HCT116 (cell line): Measurements from ENCODE around the gene SMIM23. TPM values are rescaled to one million over a fixed set of nuclear protein-coding genes. Genes with fewer than 3 reads are reported as not detected.

ENCODE experiments used
- ATAC-seq: fragments of 200-7000 bp; cut with Tn5 transposase; 2 replicates; pipeline ENCODE4 v1.9.1; 2020; ENCODE audit warnings: mild to moderate bottlenecking, moderate library complexity
- BruUV-seq: library from RNA; stranded (reverse); fragments of 400-500 nt; replicated peaks from 2 replicates; lab custom pipeline; 2021; lab: Mats Ljungman, UMichigan
- CTCF ChIA-PET: fragments of 300-600 bp; sonication (Branson Sonifier 250); formaldehyde crosslinking; loops from one replicate; lab custom pipeline; 2021; ENCODE audit warnings: antibody characterized with exemption; lab: Charles Lee
- POLR2A ChIA-PET: fragments of 300-600, 350-600 bp; sonication (Branson Sonifier 250); formaldehyde crosslinking; loops from one replicate; lab custom pipeline; 2021; ENCODE audit warnings: antibody characterized with exemption; lab: Charles Lee
- RAD21 ChIA-PET, 2 experiments: fragments of 300-600 bp; sonication (Branson Sonifier 250); formaldehyde crosslinking; loops; one replicate each; lab custom pipeline; 2023; ENCODE audit warnings: low total read pairs in 2 of 2; ENCODE audit not compliant: uncharacterized antibody in 2 of 2, unreplicated experiment in 2 of 2, low non-redundant PET in 1 of 2; lab: Charles Lee
- DNase-seq: peaks from one replicate; pipeline ENCODE4 v3.0.0-alpha.2; 2010; ENCODE audit warnings: low read depth, low spot score
- H2AFZ ChIP-seq: fragments of 200-600 bp; shearing (Covaris generic), sonication (generic); 2 replicates; pipeline ENCODE4 v1.6.1; 2017; ENCODE audit warnings: low read depth, mixed run types, mixed read lengths, antibody characterized with exemption, low read length; ENCODE audit not compliant: poor library complexity, severe bottlenecking
- H3K27ac ChIP-seq: 2 replicates; pipeline ENCODE4 v1.5.1; 2012; ENCODE audit warnings: low read depth, low read length
- H3K27me3 ChIP-seq: fragments of 200-600 bp; sonication (generic); 2 replicates; pipeline ENCODE4 v1.6.1; 2016; ENCODE audit warnings: mixed run types, low read length, mixed read lengths; ENCODE audit not compliant: insufficient read depth
- H3K36me3 ChIP-seq, 2 experiments: fragments of 200-500 bp in 1 of 2; fragments of 200-600 bp in 1 of 2; sonication (Bioruptor generic) in 1 of 2; sonication (generic) in 1 of 2; 2 replicates each; pipeline versions ENCODE4 v1.5.1 to v1.6.1; 2014 to 2016; ENCODE audit warnings: low read length in 2 of 2, inconsistent platforms in 1 of 2, mixed read lengths in 1 of 2, mixed run types in 1 of 2; ENCODE audit not compliant: insufficient read depth in 2 of 2, control insufficient read depth in 1 of 2
- H3K4me1 ChIP-seq, 2 experiments: fragments of 200-600 bp in 1 of 2; sonication (generic) in 1 of 2; 2 replicates each; pipeline versions ENCODE4 v1.5.1 to v1.6.1; 2012 to 2017; ENCODE audit warnings: low read length in 2 of 2, inconsistent platforms in 1 of 2, mild to moderate bottlenecking in 1 of 2, mixed read lengths in 1 of 2, mixed run types in 1 of 2, moderate library complexity in 1 of 2; ENCODE audit not compliant: insufficient read depth in 2 of 2, control insufficient read depth in 1 of 2
- H3K4me2 ChIP-seq: fragments of 200-600 bp; sonication (generic); 2 replicates; pipeline ENCODE4 v1.6.1; 2017; ENCODE audit warnings: mixed run types, low read length, mixed read lengths
- H3K4me3 ChIP-seq, 2 experiments: fragments of 200-600 bp in 1 of 2; sonication (generic) in 1 of 2; replicated peaks in 1 of 2; 2 replicates each; pipeline ENCODE4 v1.5.1; 2011 to 2016; ENCODE audit warnings: low read length in 2 of 2, control low read depth in 1 of 2, low read depth in 1 of 2, mild to moderate bottlenecking in 1 of 2, mixed read lengths in 1 of 2, mixed run types in 1 of 2
- H3K79me2 ChIP-seq: fragments of 200-600 bp; sonication (generic); 2 replicates; pipeline ENCODE4 v1.6.1; 2017; ENCODE audit warnings: mild to moderate bottlenecking, mixed run types, low read length, moderate library complexity, mixed read lengths; ENCODE audit not compliant: insufficient read depth
- H3K9ac ChIP-seq: fragments of 200-600 bp; sonication (generic); 2 replicates; pipeline ENCODE4 v1.6.1; 2016; ENCODE audit warnings: low read length, mixed read lengths
- H3K9me2 ChIP-seq: fragments of 200-600 bp; sonication (generic), shearing (Covaris generic); 2 replicates; pipeline ENCODE4 v1.6.1; 2017; ENCODE audit warnings: mixed run types, mild to moderate bottlenecking, moderate library complexity; ENCODE audit not compliant: insufficient read depth
- H3K9me3 ChIP-seq, 2 experiments: fragments of 200-500 bp in 1 of 2; fragments of 200-600 bp in 1 of 2; sonication (Bioruptor generic) in 1 of 2; sonication (generic) in 1 of 2; 2 replicates each; pipeline ENCODE4 v1.6.1; 2014 to 2017; ENCODE audit warnings: low read length in 2 of 2, mixed read lengths in 2 of 2, inconsistent platforms in 1 of 2, low read depth in 1 of 2, mild to moderate bottlenecking in 1 of 2, mixed run types in 1 of 2, moderate library complexity in 1 of 2; ENCODE audit not compliant: control insufficient read depth in 1 of 2, insufficient read depth in 1 of 2
- H4K20me1 ChIP-seq: fragments of 200-600 bp; sonication (generic), shearing (Covaris generic); 2 replicates; pipeline ENCODE4 v1.6.1; 2017; ENCODE audit warnings: mixed run types, mild to moderate bottlenecking, moderate library complexity; ENCODE audit not compliant: insufficient read depth
- CBX3 ChIP-seq: IDR thresholded peaks from 2 replicates; pipeline ENCODE4 v1.6.1; 2012; ENCODE audit warnings: low read depth
- CEBPB ChIP-seq: IDR thresholded peaks from 2 replicates; pipeline ENCODE4 v1.6.1; 2012; ENCODE audit warnings: low read depth
- EGR1 ChIP-seq: IDR thresholded peaks from 2 replicates; pipeline ENCODE4 v1.6.1; 2012; ENCODE audit warnings: low read depth
- ELF1 ChIP-seq: IDR thresholded peaks from 2 replicates; pipeline ENCODE4 v1.6.1; 2012; ENCODE audit warnings: low read depth, borderline replicate concordance
- FOSL1 ChIP-seq: IDR thresholded peaks from 2 replicates; pipeline ENCODE4 v1.6.1; 2012; ENCODE audit warnings: low read depth
- MAX ChIP-seq: IDR thresholded peaks from 2 replicates; pipeline ENCODE4 v1.6.1; 2012
- POLR2AphosphoS5 ChIP-seq: IDR thresholded peaks from 2 replicates; pipeline ENCODE4 v1.6.1; 2011; ENCODE audit warnings: mild to moderate bottlenecking, low read depth, low read length, moderate library complexity
- SIN3A ChIP-seq: IDR thresholded peaks from 2 replicates; pipeline ENCODE4 v1.6.1; 2012; ENCODE audit warnings: low read depth
- SRF ChIP-seq: IDR thresholded peaks from 2 replicates; pipeline ENCODE4 v1.6.1; 2012; ENCODE audit warnings: low read depth
- YY1 ChIP-seq: IDR thresholded peaks from 2 replicates; pipeline ENCODE4 v1.6.1; 2011; ENCODE audit warnings: low read length, low read depth, moderate library complexity, mild to moderate bottlenecking; ENCODE audit not compliant: insufficient replicate concordance; ENCODE audit errors: extremely low read depth
- ZFX ChIP-seq: fragments of 450-650 bp; IDR thresholded peaks from 2 replicates; pipeline ENCODE4 v1.6.1; 2017
- ZNF274 ChIP-seq: fragments of 200-500 bp; sonication (Bioruptor generic); IDR thresholded peaks from 2 replicates; pipeline ENCODE4 v1.6.1; 2014; ENCODE audit warnings: mild to moderate bottlenecking, low read depth, low read length, inconsistent platforms
- intact Hi-C: fragments of 100-400 bp; cut with micrococcal nuclease; formaldehyde crosslinking; loops from 2 replicates; pipeline ENCODE4 v1.10.0; 2022
- total RNA-seq: library from RNA; stranded (reverse); gene quantifications from one replicate; pipeline ENCODE4 v1.2.1, GENCODE V29; 2021; ENCODE audit not compliant: unreplicated experiment
- TF ChIP-seq, protein P1 (sequence below): IDR thresholded peaks from 2 replicates; pipeline ENCODE4 v1.6.1; 2012
- TF ChIP-seq, protein P2 (sequence below), 3 experiments: fragments of 200-600 bp in 1 of 3; sonication (generic) in 1 of 3; IDR thresholded peaks in 2 of 3; conservative IDR thresholded peaks in 1 of 3; 2 replicates each; pipeline ENCODE4 v1.5.1; 2012 to 2017; ENCODE audit warnings: low read depth in 2 of 3, low read length in 2 of 3, antibody characterized with exemption in 1 of 3, borderline replicate concordance in 1 of 3, control low read depth in 1 of 3, mild to moderate bottlenecking in 1 of 3, mixed read lengths in 1 of 3, mixed run types in 1 of 3, moderate library complexity in 1 of 3; ENCODE audit not compliant: insufficient read depth in 1 of 3

The SMIM23 gene
- total RNA-seq, 1 experiment from 2014 or later, result not detected

DNA sequence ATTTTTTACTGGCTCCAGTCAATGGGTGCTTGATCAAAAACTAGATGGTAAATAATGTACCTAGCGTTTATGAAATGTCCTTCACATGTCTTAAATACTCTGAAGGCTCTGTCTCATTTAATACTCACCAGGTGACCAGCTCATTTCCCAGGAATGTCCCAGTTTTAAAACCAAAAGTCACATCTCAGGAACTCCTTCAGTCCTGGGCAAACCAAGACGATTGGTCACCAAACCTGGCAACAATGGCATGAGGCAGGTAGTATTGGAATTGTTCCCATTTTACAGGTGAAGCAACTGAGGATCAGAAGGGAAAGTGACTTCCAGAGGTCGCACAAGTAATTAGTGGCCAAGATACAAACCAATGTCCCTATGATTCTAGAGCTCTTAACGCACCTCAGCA is 27.7 kb downstream of the SMIM23 start:
- ChIA-PET POLR2A (no interaction called here), CTCF (no interaction called here)
- Histone ChIP-seq H3K4me2 (no peak overlapping the region), H3K9ac (no peak overlapping the region), H3K27ac (no peak overlapping the region), H3K36me3 (no peaks in the 10 kb centered on the region), H3K9me3 (no peaks in the 10 kb centered on the region), H4K20me1 (no peaks in the 10 kb centered on the region), H3K4me3 (no peak overlapping the region), H3K9me2 (no peaks in the 10 kb centered on the region), H2AFZ (no peak overlapping the region)
- DNase-seq, result no peak
- TF ChIP-seq EGR1 (no peak), CEBPB (no peak), ZNF274 (no peak), SRF (no peak), CBX3 (no peak), ELF1 (no peak), ZFX (no peak), SIN3A (no peak), YY1 (no peak), MAX (no peak), POLR2AphosphoS5 (no peak), FOSL1 (no peak)
- TF ChIP-seq, protein P1, sequence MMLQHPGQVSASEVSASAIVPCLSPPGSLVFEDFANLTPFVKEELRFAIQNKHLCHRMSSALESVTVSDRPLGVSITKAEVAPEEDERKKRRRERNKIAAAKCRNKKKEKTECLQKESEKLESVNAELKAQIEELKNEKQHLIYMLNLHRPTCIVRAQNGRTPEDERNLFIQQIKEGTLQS, result no peak
- TF ChIP-seq, protein P2, sequence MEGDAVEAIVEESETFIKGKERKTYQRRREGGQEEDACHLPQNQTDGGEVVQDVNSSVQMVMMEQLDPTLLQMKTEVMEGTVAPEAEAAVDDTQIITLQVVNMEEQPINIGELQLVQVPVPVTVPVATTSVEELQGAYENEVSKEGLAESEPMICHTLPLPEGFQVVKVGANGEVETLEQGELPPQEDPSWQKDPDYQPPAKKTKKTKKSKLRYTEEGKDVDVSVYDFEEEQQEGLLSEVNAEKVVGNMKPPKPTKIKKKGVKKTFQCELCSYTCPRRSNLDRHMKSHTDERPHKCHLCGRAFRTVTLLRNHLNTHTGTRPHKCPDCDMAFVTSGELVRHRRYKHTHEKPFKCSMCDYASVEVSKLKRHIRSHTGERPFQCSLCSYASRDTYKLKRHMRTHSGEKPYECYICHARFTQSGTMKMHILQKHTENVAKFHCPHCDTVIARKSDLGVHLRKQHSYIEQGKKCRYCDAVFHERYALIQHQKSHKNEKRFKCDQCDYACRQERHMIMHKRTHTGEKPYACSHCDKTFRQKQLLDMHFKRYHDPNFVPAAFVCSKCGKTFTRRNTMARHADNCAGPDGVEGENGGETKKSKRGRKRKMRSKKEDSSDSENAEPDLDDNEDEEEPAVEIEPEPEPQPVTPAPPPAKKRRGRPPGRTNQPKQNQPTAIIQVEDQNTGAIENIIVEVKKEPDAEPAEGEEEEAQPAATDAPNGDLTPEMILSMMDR (IDR thresholded peaks at IDR 0.05 in 2 of 3, conservative IDR thresholded peaks at IDR 0.05 in 1 of 3; ENCODE audit: borderline replicate concordance in 1 of 3, insufficient read depth in 1 of 3, low read depth in 2 of 3, low read length in 2 of 3), result no peak
- TF ChIP-seq, all 23 proteins: peak for 0
- H3K4me1 ChIP-seq, result no peaks in the 10 kb centered on the region
- no peak for ATAC-seq
- intact Hi-C loops, result no loop called here
- H3K27me3 ChIP-seq, result no peaks in the 10 kb centered on the region
- BruUV-seq, result no TSS peak
- RAD21 ChIA-PET, result no interaction called here
- no peaks in the 10 kb centered on the region for H3K79me2 ChIP-seq
